Measurements from ENCODE around the gene TMEM135. TPM values are rescaled to one million over a fixed set of nuclear protein-coding genes. Genes with fewer than 3 reads are reported as not detected.
"Not testable (repeated sequence)": the region's sequence is repeated elsewhere in the genome, so short reads cannot be mapped to it uniquely, and the experiment has no call there.

Gene TMEM135
- total RNA-seq, 4 donors from 2014 or later: 19.8 to 52.6 (median 38.9) TPM

GRCh38 chr11:87097582-87097981 lies 59.8 kb downstream of the TMEM135 start:
- no peak for TF ChIP-seq CTCF (IDR thresholded peaks at IDR 0.05)
- DNase-seq (ENCODE audit: low spot score) (no peak), ATAC-seq (ENCODE audit: low FRiP score) (no peak)

GRCh38 chr11:87101956-87102580 lies 64.3 kb downstream of the TMEM135 start:
- no peak for TF ChIP-seq CTCF (IDR thresholded peaks at IDR 0.05)
- no peak for ATAC-seq (ENCODE audit: low FRiP score)
- no peak for DNase-seq (ENCODE audit: low spot score)

- not testable (repeated sequence) for ATAC-seq (ENCODE audit: low FRiP score); DNase-seq (ENCODE audit: low spot score)
These were observed 68.1 kb downstream of the TMEM135 start for GRCh38 chr11:87105826-87106225.

- not testable (repeated sequence) for DNase-seq (ENCODE audit: low spot score); ATAC-seq (ENCODE audit: low FRiP score)
These were observed 69.6 kb downstream of the TMEM135 start for GRCh38 chr11:87107379-87107778.

GRCh38 chr11:87110443-87111131 lies 72.9 kb downstream of the TMEM135 start:
- DNase-seq (ENCODE audit: low spot score) (no peak), ATAC-seq (ENCODE audit: low FRiP score) (no peak)
- no peak for TF ChIP-seq CTCF (IDR thresholded peaks at IDR 0.05)

- DNase-seq (ENCODE audit: low spot score) (no peak), ATAC-seq (ENCODE audit: low FRiP score) (no peak)
- TF ChIP-seq CTCF (IDR thresholded peaks at IDR 0.05): no peak
These were observed 76.4 kb downstream of the TMEM135 start for GRCh38 chr11:87114093-87114492.

- no peak for DNase-seq (ENCODE audit: low spot score)
- no peak for ATAC-seq (ENCODE audit: low FRiP score)
- no peak for TF ChIP-seq CTCF (IDR thresholded peaks at IDR 0.05)
These were observed 78.5 kb downstream of the TMEM135 start for GRCh38 chr11:87116185-87116584.

- ATAC-seq (ENCODE audit: low FRiP score) (no peak), DNase-seq (ENCODE audit: low spot score) (no peak)
- no peak for TF ChIP-seq CTCF (IDR thresholded peaks at IDR 0.05)
These were observed 83.2 kb downstream of the TMEM135 start for GRCh38 chr11:87120937-87121336.

Measured in omental fat pad (tissue), 4 donors.